ENCODE results near the gene TMOD2. TPM values are rescaled to one million over a fixed set of nuclear protein-coding genes. Genes with fewer than 3 reads are reported as not detected.

The TMOD2 gene
- total RNA-seq, 2 experiments from 2014 or later = 0.44 TPM; not detected in 1

DNA sequence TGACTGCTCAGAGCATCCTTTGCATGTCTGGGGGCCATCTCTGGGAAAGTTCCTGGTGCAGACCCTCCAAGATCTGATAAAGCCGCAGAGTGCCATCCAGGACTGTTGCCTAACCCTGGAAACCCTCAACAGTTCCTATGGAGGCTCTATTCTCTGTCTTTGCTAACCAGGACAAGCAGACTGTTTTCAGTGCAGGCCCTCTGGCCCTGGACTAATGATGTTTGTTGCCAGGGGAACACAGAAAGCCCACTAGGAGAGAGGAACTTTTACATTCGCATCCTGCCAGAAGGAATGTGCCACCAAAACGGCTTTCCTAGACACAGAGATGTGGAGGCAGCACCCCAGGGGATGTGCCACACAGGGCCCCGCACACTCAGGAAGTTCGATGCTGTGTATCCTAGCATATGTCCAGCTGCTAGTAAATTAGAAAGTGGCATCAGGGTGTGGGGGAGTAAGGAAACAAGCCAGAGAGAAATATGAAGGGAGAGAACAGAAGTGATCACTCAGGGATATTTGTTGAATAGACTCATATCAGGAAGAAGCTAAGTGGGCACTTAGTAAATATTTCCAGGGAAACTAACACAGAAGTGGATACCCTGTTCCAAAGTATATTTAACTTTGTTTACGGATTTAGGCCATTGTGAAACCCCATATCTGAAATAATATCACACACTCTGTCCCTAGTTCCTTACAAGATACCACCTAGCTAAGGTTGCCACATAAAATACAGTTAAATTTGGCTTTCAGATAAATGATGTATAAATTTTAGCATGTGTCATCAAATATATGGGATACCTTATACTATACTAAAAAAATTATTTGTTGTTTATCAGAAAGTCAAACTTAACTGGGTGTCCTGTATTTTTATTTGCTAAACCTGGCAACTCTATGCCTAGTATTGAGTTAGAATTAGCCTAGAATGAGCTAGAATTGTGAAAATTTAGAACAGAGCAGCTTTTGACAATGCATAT is 48.2 kb downstream of the TMOD2 start:
- Histone ChIP-seq H4K20me1 (ENCODE audit: insufficient read depth, low read length) (no peaks in the 10 kb centered on the region), H3K4me2 (ENCODE audit: low read length) (no peak overlapping the region), H3K9me2 (ENCODE audit: insufficient read depth, low read length) (no peaks in the 10 kb centered on the region), H3K4me1 (ENCODE audit: insufficient read depth, low read length, poor library complexity, severe bottlenecking) (no peaks in the 10 kb centered on the region), H3K79me2 (ENCODE audit: insufficient read depth, low read depth, low read length) (no peaks in the 10 kb centered on the region), H3K36me3 (ENCODE audit: insufficient read depth, low read length) (no peaks in the 10 kb centered on the region), H3K9me3 (ENCODE audit: low read length) (no peaks in the 10 kb centered on the region), H2AFZ (ENCODE audit: low read length) (no peak overlapping the region), H3K4me3 (ENCODE audit: low read depth, low read length, poor library complexity, severe bottlenecking) (no peak overlapping the region), H3K27ac (ENCODE audit: low read depth, low read length, poor library complexity, severe bottlenecking) (no peak overlapping the region)
- TF ChIP-seq EZH2phosphoT487 (IDR thresholded peaks at IDR 0.05; ENCODE audit: borderline replicate concordance, low read depth, low read length) = no peak
- TF ChIP-seq, protein P1, sequence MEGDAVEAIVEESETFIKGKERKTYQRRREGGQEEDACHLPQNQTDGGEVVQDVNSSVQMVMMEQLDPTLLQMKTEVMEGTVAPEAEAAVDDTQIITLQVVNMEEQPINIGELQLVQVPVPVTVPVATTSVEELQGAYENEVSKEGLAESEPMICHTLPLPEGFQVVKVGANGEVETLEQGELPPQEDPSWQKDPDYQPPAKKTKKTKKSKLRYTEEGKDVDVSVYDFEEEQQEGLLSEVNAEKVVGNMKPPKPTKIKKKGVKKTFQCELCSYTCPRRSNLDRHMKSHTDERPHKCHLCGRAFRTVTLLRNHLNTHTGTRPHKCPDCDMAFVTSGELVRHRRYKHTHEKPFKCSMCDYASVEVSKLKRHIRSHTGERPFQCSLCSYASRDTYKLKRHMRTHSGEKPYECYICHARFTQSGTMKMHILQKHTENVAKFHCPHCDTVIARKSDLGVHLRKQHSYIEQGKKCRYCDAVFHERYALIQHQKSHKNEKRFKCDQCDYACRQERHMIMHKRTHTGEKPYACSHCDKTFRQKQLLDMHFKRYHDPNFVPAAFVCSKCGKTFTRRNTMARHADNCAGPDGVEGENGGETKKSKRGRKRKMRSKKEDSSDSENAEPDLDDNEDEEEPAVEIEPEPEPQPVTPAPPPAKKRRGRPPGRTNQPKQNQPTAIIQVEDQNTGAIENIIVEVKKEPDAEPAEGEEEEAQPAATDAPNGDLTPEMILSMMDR (conservative IDR thresholded peaks at IDR 0.05; ENCODE audit: low read length) = no peak
- no TSS peak for BruUV-seq (replicated peaks)
- intact Hi-C loops (cut with micrococcal nuclease; ENCODE audit: unreplicated experiment) = no loop called here
- CTCF ChIA-PET (ENCODE audit: unreplicated experiment) = no interaction called here
- DNase-seq (ENCODE audit: low spot score) = no peak
- POLR2A ChIA-PET = no interaction called here

DNA sequence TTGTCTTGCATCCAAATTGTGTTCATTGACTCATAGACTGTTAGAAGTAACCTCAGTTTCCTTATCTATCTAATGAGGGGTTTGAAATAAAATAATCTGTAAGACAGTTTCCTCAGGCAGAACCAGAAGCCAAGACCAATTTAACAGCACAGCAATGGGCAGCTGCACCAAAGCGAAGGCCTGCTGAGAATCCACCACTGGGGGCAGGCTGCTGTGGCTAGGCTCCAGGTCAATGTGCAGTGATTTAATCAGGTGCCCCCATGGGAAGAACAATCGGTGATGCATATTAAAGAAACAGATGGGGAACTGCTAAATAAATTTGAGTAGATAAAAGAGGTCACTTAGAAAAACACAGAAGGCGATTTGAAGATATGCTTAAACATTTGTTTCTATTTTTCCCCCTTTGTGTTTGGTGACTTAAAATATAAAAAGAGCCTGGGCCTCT is 50.0 kb downstream of the TMOD2 start:
- no peaks in the 10 kb centered on the region for H3K79me2 ChIP-seq (ENCODE audit: insufficient read depth, low read depth, low read length)
- H4K20me1 ChIP-seq (ENCODE audit: insufficient read depth, low read length) = no peaks in the 10 kb centered on the region
- BruUV-seq (replicated peaks) = no TSS peak
- no peak overlapping the region for H2AFZ ChIP-seq (ENCODE audit: low read length)
- H3K27ac ChIP-seq (ENCODE audit: low read depth, low read length, poor library complexity, severe bottlenecking) = no peak overlapping the region
- no peaks in the 10 kb centered on the region for H3K36me3 ChIP-seq (ENCODE audit: insufficient read depth, low read length)
- POLR2A ChIA-PET = interaction anchor here (1.2 kb wide), 1 partner anchor 143 kb away, joined by 3 read pairs; no protein-coding TSS in a partner anchor
- no peaks in the 10 kb centered on the region for H3K4me1 ChIP-seq (ENCODE audit: insufficient read depth, low read length, poor library complexity, severe bottlenecking)
- no peaks in the 10 kb centered on the region for H3K9me3 ChIP-seq (ENCODE audit: low read length)
- H3K4me2 ChIP-seq (ENCODE audit: low read length) = no peak overlapping the region
- no peak for TF ChIP-seq EZH2phosphoT487 (IDR thresholded peaks at IDR 0.05; ENCODE audit: borderline replicate concordance, low read depth, low read length)
- TF ChIP-seq, protein P1 (conservative IDR thresholded peaks at IDR 0.05; ENCODE audit: low read length) = peak; percentile 84
- no peak overlapping the region for H3K4me3 ChIP-seq (ENCODE audit: low read depth, low read length, poor library complexity, severe bottlenecking)
- H3K9me2 ChIP-seq (ENCODE audit: insufficient read depth, low read length) = no peaks in the 10 kb centered on the region
- CTCF ChIA-PET (ENCODE audit: unreplicated experiment) = no interaction called here
- intact Hi-C loops (cut with micrococcal nuclease; ENCODE audit: unreplicated experiment) = no loop called here
- peak; percentile 49 for DNase-seq (ENCODE audit: low spot score)

DNA sequence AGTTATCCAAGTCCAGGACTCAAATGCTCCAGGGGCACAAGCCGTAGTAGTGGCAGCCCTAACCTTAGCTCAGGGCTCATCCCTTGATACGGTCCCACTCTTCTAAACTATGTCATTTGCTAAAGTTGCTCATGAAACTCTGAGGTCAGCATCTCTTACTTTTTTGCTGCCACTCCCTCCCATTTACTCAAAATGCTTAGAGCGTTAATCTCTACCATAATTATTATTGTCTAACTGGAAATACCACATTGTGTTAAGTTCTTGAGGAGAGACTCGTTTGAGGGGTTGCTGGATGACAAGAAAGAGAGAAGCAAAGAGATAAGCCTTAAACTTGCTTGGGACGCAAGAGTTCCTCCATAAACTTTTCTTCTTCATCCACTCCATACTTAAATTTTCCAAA is 51.2 kb downstream of the TMOD2 start:
- Histone ChIP-seq H3K4me1 (ENCODE audit: insufficient read depth, low read length, poor library complexity, severe bottlenecking) (no peaks in the 10 kb centered on the region), H3K9me2 (ENCODE audit: insufficient read depth, low read length) (no peaks in the 10 kb centered on the region), H3K36me3 (ENCODE audit: insufficient read depth, low read length) (no peaks in the 10 kb centered on the region), H3K9me3 (ENCODE audit: low read length) (no peaks in the 10 kb centered on the region), H3K4me2 (ENCODE audit: low read length) (no peak overlapping the region), H2AFZ (ENCODE audit: low read length) (no peak overlapping the region), H3K79me2 (ENCODE audit: insufficient read depth, low read depth, low read length) (no peaks in the 10 kb centered on the region), H3K27ac (ENCODE audit: low read depth, low read length, poor library complexity, severe bottlenecking) (no peak overlapping the region), H3K4me3 (ENCODE audit: low read depth, low read length, poor library complexity, severe bottlenecking) (no peak overlapping the region), H4K20me1 (ENCODE audit: insufficient read depth, low read length) (no peaks in the 10 kb centered on the region)
- ChIA-PET CTCF (ENCODE audit: unreplicated experiment) (no interaction called here), POLR2A (interaction anchor here (1.2 kb wide), 1 partner anchor 144 kb away, joined by 3 read pairs; no protein-coding TSS in a partner anchor)
- no peak for DNase-seq (ENCODE audit: low spot score)
- intact Hi-C loops (cut with micrococcal nuclease; ENCODE audit: unreplicated experiment) = no loop called here
- no TSS peak for BruUV-seq (replicated peaks)
- no peak for TF ChIP-seq EZH2phosphoT487 (IDR thresholded peaks at IDR 0.05; ENCODE audit: borderline replicate concordance, low read depth, low read length)
- TF ChIP-seq, protein P1 (conservative IDR thresholded peaks at IDR 0.05; ENCODE audit: low read length) = no peak

Measured in OCI-LY7 (cell line).